Mesenchymal stem cell (in vitro differentiated cells and primary cell): ENCODE data around the gene ZFP42. TPM values are rescaled to one million over a fixed set of nuclear protein-coding genes. Genes with fewer than 3 reads are reported as not detected.

Source experiments
- DNase-seq: peaks from one replicate; pipeline ENCODE4 v3.0.0-alpha.2; 2013
- H2AFZ ChIP-seq: one replicate; pipeline ENCODE4 v1.6.1; 2013; ENCODE audit warnings: low read depth, mild to moderate bottlenecking, control low read depth, inconsistent platforms, low read length, moderate library complexity
- H2AK5ac ChIP-seq: 2 replicates; pipeline ENCODE4 v1.6.1; 2013; ENCODE audit warnings: low read length, moderate library complexity, mild to moderate bottlenecking, inconsistent platforms; ENCODE audit not compliant: severe bottlenecking
- H2BK120ac ChIP-seq: one replicate; pipeline ENCODE4 v1.6.1; 2013; ENCODE audit warnings: low read depth, mild to moderate bottlenecking, inconsistent platforms, low read length, moderate library complexity
- H2BK12ac ChIP-seq, 2 experiments: one replicate each; pipeline ENCODE4 v1.6.1; 2013; ENCODE audit warnings: inconsistent platforms in 2 of 2, low read length in 2 of 2, mild to moderate bottlenecking in 2 of 2, moderate library complexity in 2 of 2, control low read depth in 1 of 2
- H2BK15ac ChIP-seq: one replicate; pipeline ENCODE4 v1.6.1; 2013; ENCODE audit warnings: mild to moderate bottlenecking, low read depth, inconsistent platforms; ENCODE audit not compliant: poor library complexity, severe bottlenecking
- H2BK5ac ChIP-seq: 2 replicates; pipeline ENCODE4 v1.6.1; 2013; ENCODE audit warnings: low read depth, mild to moderate bottlenecking, low read length, control low read depth, inconsistent platforms; ENCODE audit not compliant: poor library complexity, severe bottlenecking
- H3K14ac ChIP-seq, 2 experiments: one replicate each; pipeline ENCODE4 v1.6.1; 2013; ENCODE audit warnings: inconsistent platforms in 2 of 2, low read length in 2 of 2, control low read depth in 1 of 2, mild to moderate bottlenecking in 1 of 2, moderate library complexity in 1 of 2
- H3K18ac ChIP-seq, 2 experiments: one replicate each; pipeline ENCODE4 v1.6.1; 2013; ENCODE audit warnings: inconsistent platforms in 2 of 2, low read length in 2 of 2, control low read depth in 1 of 2, low read depth in 1 of 2, mild to moderate bottlenecking in 1 of 2
- H3K23ac ChIP-seq, 2 experiments: one replicate each; pipeline ENCODE4 v1.6.1; 2013; ENCODE audit warnings: inconsistent platforms in 2 of 2, low read length in 2 of 2, mild to moderate bottlenecking in 2 of 2, moderate library complexity in 2 of 2, control low read depth in 1 of 2
- H3K27ac ChIP-seq: 2 replicates; pipeline ENCODE4 v1.5.1; 2013; ENCODE audit warnings: mild to moderate bottlenecking, moderate library complexity, low read length, control low read depth, inconsistent platforms; ENCODE audit not compliant: poor library complexity, severe bottlenecking
- H3K27me3 ChIP-seq, 2 experiments: 2 replicates each; pipeline versions ENCODE4 v1.6.1 to v1.7.0; 2013; ENCODE audit warnings: low read length in 2 of 2, mild to moderate bottlenecking in 2 of 2, moderate library complexity in 2 of 2, control low read depth in 1 of 2, inconsistent platforms in 1 of 2; ENCODE audit not compliant: control insufficient read depth in 1 of 2, insufficient read depth in 1 of 2
- H3K36me3 ChIP-seq, 2 experiments: 2 replicates each; pipeline versions ENCODE4 v1.6.1 to v1.7.0; 2013; ENCODE audit warnings: low read length in 2 of 2, control low read depth in 1 of 2, inconsistent platforms in 1 of 2, low read depth in 1 of 2, mild to moderate bottlenecking in 1 of 2; ENCODE audit not compliant: insufficient read depth in 2 of 2, control insufficient read depth in 1 of 2
- H3K4ac ChIP-seq, 2 experiments: one replicate each; pipeline ENCODE4 v1.6.1; 2013; ENCODE audit warnings: inconsistent platforms in 2 of 2, low read length in 2 of 2, mild to moderate bottlenecking in 2 of 2, moderate library complexity in 2 of 2, control low read depth in 1 of 2, low read depth in 1 of 2
- H3K4me1 ChIP-seq: 2 replicates; pipeline ENCODE4 v1.6.1; 2013; ENCODE audit warnings: low read depth, low read length, control low read depth; ENCODE audit not compliant: control insufficient read depth, insufficient read depth
- H3K4me2 ChIP-seq: 2 replicates; pipeline ENCODE4 v1.6.1; 2013; ENCODE audit warnings: low read length, mild to moderate bottlenecking, inconsistent platforms; ENCODE audit not compliant: poor library complexity, severe bottlenecking
- H3K4me3 ChIP-seq, 2 experiments: 2 replicates each; pipeline versions ENCODE4 v1.5.1 to v1.7.0; 2013; ENCODE audit warnings: low read length in 2 of 2, mild to moderate bottlenecking in 2 of 2, control low read depth in 1 of 2, low read depth in 1 of 2; ENCODE audit not compliant: insufficient read depth in 1 of 2
- H3K79me1 ChIP-seq: replicated peaks from 2 replicates; pipeline ENCODE4 v1.6.1; 2013; ENCODE audit warnings: mild to moderate bottlenecking, control low read depth, low read length, inconsistent platforms; ENCODE audit not compliant: poor library complexity, severe bottlenecking
- H3K9ac ChIP-seq: 2 replicates; pipeline ENCODE4 v1.7.0; 2013; ENCODE audit warnings: mild to moderate bottlenecking, low read length, moderate library complexity
- H3K9me3 ChIP-seq: 2 replicates; pipeline ENCODE4 v1.7.0; 2013; ENCODE audit warnings: mild to moderate bottlenecking, low read length; ENCODE audit not compliant: control insufficient read depth
- H4K8ac ChIP-seq: one replicate; pipeline ENCODE4 v1.6.1; 2013; ENCODE audit warnings: inconsistent platforms, mild to moderate bottlenecking, low read length, moderate library complexity
- H4K91ac ChIP-seq: one replicate; pipeline ENCODE4 v1.6.1; 2013; ENCODE audit warnings: mild to moderate bottlenecking, low read length, inconsistent platforms
- WGBS: methylation state at CpG from one replicate; pipeline ENCODE4 v1.1.7; 2013; ENCODE audit warnings: mixed read lengths; 5-methylcytosine and 5-hydroxymethylcytosine counted together
- polyA plus RNA-seq, 2 experiments: library from polyadenylated mRNA; stranded (reverse); fragments of 200-250 nt; gene quantifications; one replicate each; pipeline ENCODE4 v1.2.3, GENCODE V29; 2013

Gene ZFP42
- polyA plus RNA-seq (2013, experiment 1 of 2) = 0.04 TPM
- polyA plus RNA-seq (2013, experiment 2 of 2) = 0.04 TPM

GRCh38 chr4:187995322-187996207 lies at the start of gene ZFP42:
ZFP42 (plus strand) TSS chr4:187995771; CDS start chr4:188002808, 7,037 bp downstream.
- Histone ChIP-seq H3K36me3 (no peaks in the 10 kb centered on the region), H3K14ac (no peak within 1 kb of the TSS), H3K18ac (peak within 1 kb of the TSS in 1 of 2 experiments; percentile 56), H3K4me2 (no peak within 1 kb of the TSS), H4K91ac (no peak within 1 kb of the TSS), H2BK120ac (peak within 1 kb of the TSS; percentile 58), H3K9me3 (no peaks in the 10 kb centered on the region), H4K8ac (peak within 1 kb of the TSS; percentile 50), H3K79me1 (no peaks in the 10 kb centered on the region), H2BK12ac (no peak within 1 kb of the TSS), H3K4me3 (no peak within 1 kb of the TSS), H3K23ac (no peak within 1 kb of the TSS), H3K4ac (no peak within 1 kb of the TSS), H2BK15ac (no peak within 1 kb of the TSS), H3K27ac (no peak within 1 kb of the TSS), H3K9ac (no peak within 1 kb of the TSS), H3K27me3 (no peaks in the 10 kb centered on the region), H2BK5ac (peak within 1 kb of the TSS; percentile 38), H3K4me1 (peaks cover 7% of the 10 kb centered on the region), H2AK5ac (no peak within 1 kb of the TSS), H2AFZ (peak within 1 kb of the TSS; percentile 55)
- WGBS = 32% methylated on average over 54 of the region's 58 CpGs
- DNase-seq = no peak

GRCh38 chr4:187961171-187961570 lies 34.4 kb upstream of the ZFP42 start:
- H2AFZ ChIP-seq = no peak overlapping the region
- no peak overlapping the region for H4K91ac ChIP-seq
- H4K8ac ChIP-seq = no peak overlapping the region
- no peak overlapping the region for H3K18ac ChIP-seq
- H3K4me1 ChIP-seq = no peaks in the 10 kb centered on the region
- no peak overlapping the region for H2BK120ac ChIP-seq
- no peak overlapping the region for H3K4ac ChIP-seq
- no peak overlapping the region for H3K27ac ChIP-seq
- no peaks in the 10 kb centered on the region for H3K9me3 ChIP-seq
- H3K36me3 ChIP-seq = no peaks in the 10 kb centered on the region
- no peak overlapping the region for H2BK5ac ChIP-seq
- H3K23ac ChIP-seq = no peak overlapping the region
- H3K79me1 ChIP-seq = no peaks in the 10 kb centered on the region
- DNase-seq = no peak
- H2BK12ac ChIP-seq = no peak overlapping the region
- no peak overlapping the region for H3K9ac ChIP-seq
- no peak overlapping the region for H3K14ac ChIP-seq
- no peaks in the 10 kb centered on the region for H3K27me3 ChIP-seq
- no peak overlapping the region for H3K4me3 ChIP-seq
- no peak overlapping the region for H2BK15ac ChIP-seq
- H3K4me2 ChIP-seq = no peak overlapping the region
- no CpG with 5 or more reads among the region's 2 CpGs for WGBS
- no peak overlapping the region for H2AK5ac ChIP-seq

GRCh38 chr4:187961961-187962360 lies 33.6 kb upstream of the ZFP42 start:
- no peak for DNase-seq
- no peak overlapping the region for H2AK5ac ChIP-seq
- H3K4me3 ChIP-seq = no peak overlapping the region
- no peak overlapping the region for H2AFZ ChIP-seq
- H2BK120ac ChIP-seq = no peak overlapping the region
- no peak overlapping the region for H2BK5ac ChIP-seq
- no peaks in the 10 kb centered on the region for H3K36me3 ChIP-seq
- no peaks in the 10 kb centered on the region for H3K79me1 ChIP-seq
- H3K18ac ChIP-seq = no peak overlapping the region
- H3K14ac ChIP-seq = no peak overlapping the region
- H3K9me3 ChIP-seq = no peaks in the 10 kb centered on the region
- H3K23ac ChIP-seq = no peak overlapping the region
- H3K4me1 ChIP-seq = no peaks in the 10 kb centered on the region
- no peak overlapping the region for H3K27ac ChIP-seq
- H3K27me3 ChIP-seq = no peaks in the 10 kb centered on the region
- H4K91ac ChIP-seq = no peak overlapping the region
- no peak overlapping the region for H3K9ac ChIP-seq
- H2BK15ac ChIP-seq = no peak overlapping the region
- WGBS = no CpG with 5 or more reads among the region's 2 CpGs
- no peak overlapping the region for H4K8ac ChIP-seq
- no peak overlapping the region for H3K4ac ChIP-seq
- H3K4me2 ChIP-seq = no peak overlapping the region
- H2BK12ac ChIP-seq = no peak overlapping the region

GRCh38 chr4:187962926-187963325 lies 32.6 kb upstream of the ZFP42 start:
- no peak overlapping the region for H4K8ac ChIP-seq
- H2BK12ac ChIP-seq = no peak overlapping the region
- H3K18ac ChIP-seq = no peak overlapping the region
- H3K4me2 ChIP-seq = no peak overlapping the region
- H4K91ac ChIP-seq = no peak overlapping the region
- no peak overlapping the region for H3K4ac ChIP-seq
- H2AK5ac ChIP-seq = no peak overlapping the region
- no peak overlapping the region for H2BK15ac ChIP-seq
- no peak overlapping the region for H2BK120ac ChIP-seq
- H2AFZ ChIP-seq = no peak overlapping the region
- WGBS = 59% methylated on average over 3 of the region's 3 CpGs
- H3K36me3 ChIP-seq = no peaks in the 10 kb centered on the region
- H3K14ac ChIP-seq = no peak overlapping the region
- H3K27me3 ChIP-seq = no peaks in the 10 kb centered on the region
- no peak overlapping the region for H3K23ac ChIP-seq
- H3K9ac ChIP-seq = peak overlapping the region; percentile 4
- no peaks in the 10 kb centered on the region for H3K4me1 ChIP-seq
- DNase-seq = peak; percentile 10
- H3K4me3 ChIP-seq = no peak overlapping the region
- H3K27ac ChIP-seq = no peak overlapping the region
- no peaks in the 10 kb centered on the region for H3K9me3 ChIP-seq
- H3K79me1 ChIP-seq = no peaks in the 10 kb centered on the region
- H2BK5ac ChIP-seq = no peak overlapping the region
